AG09309 (cell line): ENCODE data around the gene MYL12A.
A peak's percentile ranks its signal among the peaks of the same experiment; 100 is the strongest.

Experiments used
- DNase-seq: peaks from one replicate; pipeline ENCODE4 v3.0.0-alpha.2; 2010; ENCODE audit warnings: low read depth
- H3K4me3 ChIP-seq: 2 replicates; pipeline ENCODE4 v1.5.1; 2011; ENCODE audit warnings: mild to moderate bottlenecking, low read depth, low read length, moderate library complexity; ENCODE audit not compliant: control insufficient read depth
- TF ChIP-seq, protein P1 (sequence below): IDR thresholded peaks from 2 replicates; pipeline ENCODE4 v1.5.1; 2011; ENCODE audit warnings: mild to moderate bottlenecking, low read depth, low read length, inconsistent platforms; ENCODE audit not compliant: insufficient read depth, control insufficient read depth; ENCODE audit errors: missing control alignments

Gene MYL12A

DNA sequence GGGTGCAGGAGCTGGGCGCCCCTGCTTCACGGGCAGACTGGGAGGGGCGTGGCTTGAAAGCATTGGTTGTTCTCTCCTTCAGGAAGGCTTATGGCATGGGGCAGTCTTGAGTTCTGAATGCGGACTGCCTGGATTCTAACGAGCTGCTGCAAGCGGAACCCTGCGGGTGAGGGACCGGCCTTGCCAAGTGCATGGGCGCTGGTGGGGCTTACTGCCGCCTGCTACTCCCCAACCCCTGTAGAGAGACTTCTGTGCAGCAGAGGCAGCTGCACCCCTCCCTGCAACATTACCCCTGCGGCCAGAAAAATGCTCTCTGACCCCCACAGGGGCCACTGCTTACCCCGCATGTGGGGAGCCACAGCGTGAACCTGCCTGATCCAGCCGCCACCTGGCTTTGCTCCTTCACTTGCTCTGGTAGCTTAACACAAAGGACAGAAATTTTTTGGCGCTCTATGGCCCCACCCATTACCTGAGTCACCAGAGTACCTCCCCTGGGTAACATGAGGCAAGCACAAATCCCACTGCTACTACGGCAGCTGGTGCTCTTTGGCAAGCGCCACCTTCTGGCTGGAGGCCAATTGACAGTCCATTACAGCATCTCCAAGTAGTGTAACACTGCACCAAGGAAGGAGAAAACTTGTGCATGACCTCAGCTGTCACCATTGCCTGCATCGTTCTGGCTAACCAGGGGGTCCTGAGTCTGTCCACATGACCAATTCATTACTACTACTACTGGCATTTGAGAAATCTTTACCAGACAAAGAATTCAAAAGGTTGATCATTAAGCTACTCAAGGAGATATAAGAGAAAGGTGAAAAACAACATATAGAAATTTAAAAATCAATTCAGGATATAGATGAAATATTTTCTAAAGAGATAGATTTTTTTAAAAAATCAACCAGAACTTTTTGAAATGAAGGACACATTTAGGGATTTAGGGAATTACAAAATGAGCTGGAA, 49.7 kb downstream of the MYL12A start:
- TF ChIP-seq, protein P1, sequence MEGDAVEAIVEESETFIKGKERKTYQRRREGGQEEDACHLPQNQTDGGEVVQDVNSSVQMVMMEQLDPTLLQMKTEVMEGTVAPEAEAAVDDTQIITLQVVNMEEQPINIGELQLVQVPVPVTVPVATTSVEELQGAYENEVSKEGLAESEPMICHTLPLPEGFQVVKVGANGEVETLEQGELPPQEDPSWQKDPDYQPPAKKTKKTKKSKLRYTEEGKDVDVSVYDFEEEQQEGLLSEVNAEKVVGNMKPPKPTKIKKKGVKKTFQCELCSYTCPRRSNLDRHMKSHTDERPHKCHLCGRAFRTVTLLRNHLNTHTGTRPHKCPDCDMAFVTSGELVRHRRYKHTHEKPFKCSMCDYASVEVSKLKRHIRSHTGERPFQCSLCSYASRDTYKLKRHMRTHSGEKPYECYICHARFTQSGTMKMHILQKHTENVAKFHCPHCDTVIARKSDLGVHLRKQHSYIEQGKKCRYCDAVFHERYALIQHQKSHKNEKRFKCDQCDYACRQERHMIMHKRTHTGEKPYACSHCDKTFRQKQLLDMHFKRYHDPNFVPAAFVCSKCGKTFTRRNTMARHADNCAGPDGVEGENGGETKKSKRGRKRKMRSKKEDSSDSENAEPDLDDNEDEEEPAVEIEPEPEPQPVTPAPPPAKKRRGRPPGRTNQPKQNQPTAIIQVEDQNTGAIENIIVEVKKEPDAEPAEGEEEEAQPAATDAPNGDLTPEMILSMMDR, result peak; percentile 41
- H3K4me3 ChIP-seq, result peak overlapping the region; percentile 47
- DNase-seq, result peak; percentile 20

DNA sequence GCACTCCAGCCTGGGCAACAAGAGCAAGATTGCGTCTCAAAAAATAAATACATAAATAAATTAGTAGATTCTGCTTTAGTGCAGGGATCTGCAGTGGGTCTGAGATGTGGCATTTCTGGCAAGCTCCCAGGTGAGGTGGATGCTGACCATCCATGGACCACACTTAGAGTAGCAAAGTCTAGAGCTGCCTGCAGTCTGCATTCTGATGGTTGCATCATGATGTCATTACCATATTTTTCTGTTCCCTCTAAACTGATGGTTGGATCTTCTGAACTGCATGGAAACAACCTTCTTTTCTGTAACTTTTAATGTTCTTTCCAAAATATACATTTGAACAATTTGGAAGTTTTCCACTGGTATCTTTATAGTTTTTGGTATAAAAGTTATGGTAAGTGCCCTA, 57.2 kb downstream of the MYL12A start:
- TF ChIP-seq, protein P1, result no peak
- no peak for DNase-seq
- no peak overlapping the region for H3K4me3 ChIP-seq

DNA sequence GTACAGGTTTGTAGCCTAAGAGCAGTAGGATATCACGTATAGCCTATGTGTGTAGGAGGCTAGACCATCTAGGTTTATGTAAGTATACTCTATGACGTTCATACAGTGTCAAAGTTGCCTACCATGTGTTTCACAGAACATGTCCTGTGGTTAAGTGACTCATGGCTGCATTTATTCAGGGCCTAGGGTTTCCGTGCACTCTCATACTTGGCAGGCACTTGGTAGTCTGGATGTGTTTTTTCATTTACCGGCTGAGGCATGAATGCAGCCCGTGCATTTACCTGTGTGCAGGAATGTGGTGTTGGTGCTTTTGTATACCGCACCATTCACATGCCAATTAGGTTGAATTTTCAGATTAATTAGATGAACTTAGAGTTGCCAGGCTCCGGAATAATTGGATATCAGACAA, 57.8 kb downstream of the MYL12A start:
- DNase-seq, result peak; percentile 89
- no peak overlapping the region for H3K4me3 ChIP-seq
- TF ChIP-seq, protein P1, result no peak
